Measurements from ENCODE around the gene WDR26.
"Not testable (repeated sequence)": the region's sequence is repeated elsewhere in the genome, so short reads cannot be mapped to it uniquely, and the experiment has no call there.

Gene WDR26

GRCh38 chr1:224348137-224348536 is 86.5 kb downstream of the WDR26 start:
- DNase-seq (ENCODE audit: low spot score): no peak

GRCh38 chr1:224343679-224344078 is 90.9 kb downstream of the WDR26 start:
- no peak for DNase-seq (ENCODE audit: low spot score)

DNA sequence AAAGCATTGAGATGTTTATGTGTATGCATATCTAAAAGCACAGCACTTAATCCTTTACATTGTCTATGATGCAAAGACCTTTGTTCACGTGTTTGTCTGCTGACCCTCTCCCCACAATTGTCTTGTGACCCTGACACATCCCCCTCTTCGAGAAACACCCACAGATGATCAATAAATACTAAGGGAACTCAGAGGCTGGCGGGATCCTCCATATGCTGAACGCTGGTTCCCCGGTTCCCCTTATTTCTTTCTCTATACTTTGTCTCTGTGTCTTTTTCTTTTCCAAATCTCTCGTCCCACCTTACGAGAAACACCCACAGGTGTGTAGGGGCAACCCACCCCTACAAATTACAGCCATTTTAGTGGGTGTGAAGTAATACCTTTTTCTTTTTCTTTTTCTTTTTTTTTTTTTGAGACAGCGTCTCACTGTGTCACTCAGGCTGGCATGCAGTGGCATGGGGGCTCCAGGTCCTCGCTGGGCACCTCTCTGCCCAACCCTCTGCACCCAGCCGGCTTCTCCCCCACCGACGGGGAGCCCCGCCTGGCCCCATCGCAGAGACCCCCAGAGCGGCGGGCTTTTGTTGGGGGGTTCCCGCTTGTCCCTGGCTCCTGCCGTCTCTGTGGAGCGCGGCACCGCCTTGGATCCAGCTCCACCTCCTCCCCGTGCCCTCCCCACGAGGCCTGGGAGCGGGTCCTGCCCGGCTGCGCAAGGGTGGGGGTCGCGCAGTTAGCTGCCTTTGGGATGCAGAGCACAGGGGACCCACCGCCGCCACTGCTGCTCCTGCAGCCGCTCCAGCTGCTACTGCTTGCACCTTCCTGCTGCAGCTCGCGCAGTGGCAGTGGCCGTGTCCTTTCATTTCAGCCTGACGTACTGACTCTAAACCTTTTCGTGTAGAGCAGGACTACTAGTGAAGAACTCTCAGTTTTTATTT is 93.9 kb downstream of the WDR26 start:
- not testable (repeated sequence) for DNase-seq (ENCODE audit: low spot score)

DNA sequence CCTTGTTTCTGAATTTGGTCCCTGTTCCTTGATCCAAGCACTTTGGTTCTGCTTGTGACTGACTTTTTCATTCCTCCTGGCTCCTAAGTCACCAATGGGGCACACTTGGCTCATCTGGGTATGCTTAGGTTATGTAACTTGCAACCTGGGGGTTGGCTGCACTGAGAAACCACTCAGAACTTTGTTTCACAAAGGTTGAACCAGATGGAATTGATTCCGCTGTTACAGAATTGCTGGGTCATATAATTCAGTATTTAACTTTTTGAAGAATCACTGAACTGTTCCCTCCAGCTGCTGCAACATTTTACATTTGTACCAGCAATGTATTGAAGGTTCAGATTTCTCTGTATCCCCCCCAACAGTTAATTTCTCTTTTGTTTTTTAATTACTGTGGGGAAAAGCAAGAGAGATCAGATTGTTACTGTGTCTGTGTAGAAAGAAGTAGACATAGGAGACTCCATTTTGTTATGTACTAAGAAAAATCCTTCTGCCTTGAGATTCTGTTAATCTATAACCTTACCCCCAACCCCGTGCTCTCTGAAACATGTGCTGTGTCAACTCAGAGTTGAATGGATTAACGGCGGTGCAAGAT is 95.1 kb downstream of the WDR26 start:
- no peak for DNase-seq (ENCODE audit: low spot score)

- DNase-seq (ENCODE audit: low spot score): no peak
Observed at GRCh38 chr1:224338150-224338838, 96.3 kb downstream of the WDR26 start.

Data from pons (tissue), 1 donor.